Suprapubic skin (tissue), 4 donors: ENCODE measurements around the gene TMEM18. TPM values are rescaled to one million over a fixed set of nuclear protein-coding genes. Genes with fewer than 3 reads are reported as not detected.
A peak's percentile ranks its signal among the peaks of the same experiment; 100 is the strongest.

Experiments
- DNase-seq, 2 donors: peaks; one replicate each; pipeline ENCODE4 v3.0.0-alpha.2; 2019; ENCODE audit warnings: low spot score in 2 of 2
- H3K27ac ChIP-seq: fragments of 200-600 bp; sonication (generic); one replicate; pipeline ENCODE4 v1.5.1; 2019
- H3K27me3 ChIP-seq: fragments of 200-600 bp; sonication (generic); one replicate; pipeline ENCODE4 v1.5.1; 2019
- H3K36me3 ChIP-seq: fragments of 200-600 bp; sonication (generic); one replicate; pipeline ENCODE4 v1.5.1; 2019
- H3K4me1 ChIP-seq: fragments of 200-600 bp; sonication (generic); one replicate; pipeline ENCODE4 v1.5.1; 2019
- H3K4me3 ChIP-seq: fragments of 200-600 bp; sonication (generic); one replicate; pipeline ENCODE4 v1.5.1; 2019; ENCODE audit warnings: mild to moderate bottlenecking
- H3K9me3 ChIP-seq: fragments of 200-600 bp; sonication (generic); one replicate; pipeline ENCODE4 v1.5.1; 2019
- EP300 ChIP-seq: sonication (generic); formaldehyde crosslinking; IDR thresholded peaks from one replicate; pipeline ENCODE4 v1.6.1; 2017; ENCODE audit warnings: antibody characterized with exemption
- POLR2A ChIP-seq, 2 donors: fragments of 450-650 bp; IDR thresholded peaks; one replicate each; pipeline ENCODE4 v1.6.1; 2017; ENCODE audit warnings: antibody characterized with exemption in 2 of 2, mild to moderate bottlenecking in 2 of 2, moderate library complexity in 2 of 2
- POLR2AphosphoS5 ChIP-seq, 3 donors: sonication (generic); formaldehyde crosslinking; IDR thresholded peaks; one replicate each; pipeline ENCODE4 v1.6.1; 2017; ENCODE audit warnings: antibody characterized with exemption in 3 of 3
- WGBS: methylation state at CpG from one replicate; pipeline ENCODE4 v1.1.5; 2018; 5-methylcytosine and 5-hydroxymethylcytosine counted together
- total RNA-seq, 4 donors: library from RNA; depleted of rRNA; stranded (reverse); fragments of >200 nt; gene quantifications; one replicate each; pipeline ENCODE4 v1.1.0, GENCODE V29; 2016
- TF ChIP-seq, protein P1 (sequence below), 2 donors: fragments of 200-600 bp in 1 of 2; fragments of 450-650 bp in 1 of 2; sonication (generic) in 1 of 2; IDR thresholded peaks; one replicate each; pipeline ENCODE4 v1.5.1; 2016 to 2019; ENCODE audit warnings: antibody characterized with exemption in 2 of 2, mild to moderate bottlenecking in 1 of 2, moderate library complexity in 1 of 2

Gene TMEM18
- total RNA-seq, 4 donors from 2014 or later: 20.4 to 24.6 (median 22.0) TPM

DNA sequence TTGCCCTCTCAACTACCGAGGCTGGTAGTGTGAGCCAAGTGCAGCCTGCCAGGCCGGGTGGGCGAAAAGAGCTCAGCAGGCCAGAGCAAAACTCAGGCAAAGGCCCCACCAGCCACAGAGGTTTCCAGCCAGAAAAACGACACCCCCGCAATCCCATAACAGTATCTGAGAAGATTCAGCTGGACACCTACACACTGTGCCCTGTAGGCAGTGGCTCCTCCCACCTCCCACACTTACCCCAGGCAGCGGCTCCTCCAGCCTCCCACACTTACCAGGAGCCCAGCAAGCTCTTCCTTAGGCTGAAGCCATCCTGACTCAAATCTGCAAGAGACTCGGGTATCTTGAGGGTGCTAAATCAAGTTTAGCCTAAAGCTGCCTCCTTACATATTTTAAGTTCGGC lies 15.6 kb upstream of the TMEM18 start:
- WGBS: 79% methylated on average over 7 of the region's 8 CpGs
- Histone ChIP-seq H3K36me3 (no peaks in the 10 kb centered on the region), H3K4me3 (no peak overlapping the region), H3K9me3 (no peaks in the 10 kb centered on the region), H3K27me3 (no peaks in the 10 kb centered on the region), H3K27ac (no peak overlapping the region), H3K4me1 (peaks cover 19% of the 10 kb centered on the region)
- TF ChIP-seq POLR2A (IDR thresholded peaks at IDR 0.05): no peak
- no peak for TF ChIP-seq EP300
- TF ChIP-seq POLR2AphosphoS5 (IDR thresholded peaks at IDR 0.05): no peak
- TF ChIP-seq, protein P1, sequence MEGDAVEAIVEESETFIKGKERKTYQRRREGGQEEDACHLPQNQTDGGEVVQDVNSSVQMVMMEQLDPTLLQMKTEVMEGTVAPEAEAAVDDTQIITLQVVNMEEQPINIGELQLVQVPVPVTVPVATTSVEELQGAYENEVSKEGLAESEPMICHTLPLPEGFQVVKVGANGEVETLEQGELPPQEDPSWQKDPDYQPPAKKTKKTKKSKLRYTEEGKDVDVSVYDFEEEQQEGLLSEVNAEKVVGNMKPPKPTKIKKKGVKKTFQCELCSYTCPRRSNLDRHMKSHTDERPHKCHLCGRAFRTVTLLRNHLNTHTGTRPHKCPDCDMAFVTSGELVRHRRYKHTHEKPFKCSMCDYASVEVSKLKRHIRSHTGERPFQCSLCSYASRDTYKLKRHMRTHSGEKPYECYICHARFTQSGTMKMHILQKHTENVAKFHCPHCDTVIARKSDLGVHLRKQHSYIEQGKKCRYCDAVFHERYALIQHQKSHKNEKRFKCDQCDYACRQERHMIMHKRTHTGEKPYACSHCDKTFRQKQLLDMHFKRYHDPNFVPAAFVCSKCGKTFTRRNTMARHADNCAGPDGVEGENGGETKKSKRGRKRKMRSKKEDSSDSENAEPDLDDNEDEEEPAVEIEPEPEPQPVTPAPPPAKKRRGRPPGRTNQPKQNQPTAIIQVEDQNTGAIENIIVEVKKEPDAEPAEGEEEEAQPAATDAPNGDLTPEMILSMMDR (IDR thresholded peaks at IDR 0.05): no peak
- no peak for DNase-seq

DNA sequence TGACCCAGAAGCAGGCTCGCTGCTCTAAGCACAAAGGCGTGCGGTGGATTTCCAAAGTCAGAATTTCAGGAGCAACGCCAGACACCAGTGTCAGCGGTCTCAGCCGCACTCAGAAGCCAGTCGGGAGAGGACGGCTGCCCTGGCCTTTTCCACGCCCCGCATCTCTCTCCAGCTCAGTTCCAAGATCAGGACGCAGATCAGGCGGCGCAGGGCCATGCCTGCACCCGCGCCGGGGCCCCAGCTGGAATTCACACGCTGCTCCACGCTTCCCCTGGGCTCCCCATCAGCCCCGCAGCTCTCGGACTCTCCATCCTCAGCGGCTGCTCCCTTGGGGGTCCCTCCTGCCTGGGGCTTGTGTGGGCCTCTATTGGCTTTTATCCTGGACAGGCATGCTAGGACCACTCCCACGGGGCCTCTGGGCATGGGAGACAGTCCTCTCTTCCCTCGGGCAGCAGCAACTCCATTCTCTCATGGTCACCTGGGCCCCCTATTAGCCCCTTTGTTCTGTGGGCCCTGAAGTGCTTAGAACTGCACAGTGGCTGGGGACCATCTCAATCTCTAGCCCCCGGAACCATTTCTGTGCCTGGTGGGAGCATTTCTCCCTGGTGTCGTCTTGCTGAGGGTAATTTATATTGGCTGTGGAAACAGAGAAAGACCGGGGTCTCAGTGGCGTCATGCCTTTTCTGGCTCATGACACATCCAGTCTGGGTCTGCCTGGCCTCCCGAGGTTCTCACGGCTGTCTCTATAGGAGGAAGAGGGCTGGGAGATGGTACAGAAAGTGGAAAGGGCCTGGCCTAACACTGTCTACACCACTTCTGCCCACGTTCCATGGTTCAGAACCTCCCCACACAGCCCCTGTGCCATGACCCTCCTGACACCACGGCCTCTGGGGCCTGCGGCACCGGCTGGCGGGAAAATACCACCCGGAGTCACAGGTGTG lies 14.9 kb upstream of the TMEM18 start:
- no peak for DNase-seq
- peaks cover 15% of the 10 kb centered on the region for H3K4me1 ChIP-seq
- no peak overlapping the region for H3K4me3 ChIP-seq
- H3K9me3 ChIP-seq: no peaks in the 10 kb centered on the region
- TF ChIP-seq, protein P1 (IDR thresholded peaks at IDR 0.05): no peak
- TF ChIP-seq POLR2AphosphoS5 (IDR thresholded peaks at IDR 0.05) (no peak), POLR2A (IDR thresholded peaks at IDR 0.05) (no peak)
- 83% methylated on average over 26 of the region's 35 CpGs for WGBS
- no peak overlapping the region for H3K27ac ChIP-seq
- no peaks in the 10 kb centered on the region for H3K36me3 ChIP-seq
- no peaks in the 10 kb centered on the region for H3K27me3 ChIP-seq

DNA sequence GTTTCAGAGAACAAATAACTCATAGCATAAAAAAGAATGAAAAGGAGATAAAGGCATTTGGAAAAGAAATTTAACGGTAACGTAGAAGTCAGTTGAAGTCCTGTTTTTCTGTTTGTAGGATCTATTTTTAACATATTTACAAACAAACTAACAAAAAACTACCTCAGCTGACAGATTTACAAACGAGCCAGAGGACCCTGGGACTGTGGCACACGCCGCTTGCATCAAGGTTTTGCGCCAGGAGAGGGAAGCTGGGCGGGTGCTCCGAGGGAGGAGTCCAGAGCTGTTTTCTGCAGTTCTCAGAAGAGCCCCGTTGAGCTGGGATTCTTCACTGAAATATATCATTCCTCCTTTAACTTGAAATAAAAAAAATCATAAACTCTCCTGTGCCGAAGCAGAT lies 13.6 kb upstream of the TMEM18 start:
- H3K4me3 ChIP-seq: peak overlapping the region; percentile 16
- no peak for DNase-seq
- peaks cover 14% of the 10 kb centered on the region for H3K4me1 ChIP-seq
- WGBS: 70% methylated on average over 10 of the region's 10 CpGs
- peak overlapping the region; percentile 82 for H3K27ac ChIP-seq
- H3K9me3 ChIP-seq: no peaks in the 10 kb centered on the region
- no peaks in the 10 kb centered on the region for H3K27me3 ChIP-seq
- TF ChIP-seq, protein P1 (IDR thresholded peaks at IDR 0.05): no peak
- H3K36me3 ChIP-seq: no peaks in the 10 kb centered on the region

DNA sequence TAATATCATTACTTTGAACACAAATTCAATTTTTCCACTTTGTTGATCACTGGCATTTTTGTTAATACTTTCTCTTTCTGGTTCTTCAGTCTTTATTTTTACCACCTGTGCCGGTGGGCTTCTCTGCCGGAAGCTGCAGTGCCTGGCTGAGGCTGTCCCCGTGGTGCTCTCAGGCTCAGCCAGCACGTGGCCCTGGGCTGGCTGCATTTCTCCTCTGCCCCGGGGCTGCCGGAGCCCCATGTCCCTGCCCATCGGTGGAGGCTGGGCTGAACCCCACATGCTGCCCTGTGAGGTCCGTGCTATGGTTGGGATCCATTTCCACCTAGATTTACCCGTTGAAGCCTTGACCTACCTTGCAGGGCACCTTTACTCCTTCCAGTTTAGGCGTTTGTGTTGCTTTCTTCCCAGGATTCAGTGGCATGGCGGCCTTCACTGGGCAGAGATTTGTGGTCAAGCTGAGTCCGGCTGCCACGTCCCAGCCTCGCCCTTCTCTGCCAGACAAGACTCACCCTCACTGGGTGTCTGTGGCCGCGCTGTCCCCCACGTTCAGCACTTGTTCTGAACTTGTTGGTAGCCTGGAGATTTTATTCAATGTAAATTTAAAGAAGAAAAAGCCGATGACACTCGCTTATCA lies 12.8 kb upstream of the TMEM18 start:
- H3K9me3 ChIP-seq: no peaks in the 10 kb centered on the region
- peak overlapping the region; percentile 82 for H3K27ac ChIP-seq
- peak overlapping the region; percentile 16 for H3K4me3 ChIP-seq
- no peaks in the 10 kb centered on the region for H3K27me3 ChIP-seq
- peaks cover 8% of the 10 kb centered on the region for H3K4me1 ChIP-seq
- no peak for TF ChIP-seq EP300
- TF ChIP-seq POLR2AphosphoS5 (IDR thresholded peaks at IDR 0.05): no peak
- TF ChIP-seq, protein P1 (IDR thresholded peaks at IDR 0.05): no peak
- TF ChIP-seq POLR2A (IDR thresholded peaks at IDR 0.05): no peak
- 70% methylated on average over 18 of the region's 19 CpGs for WGBS
- no peak for DNase-seq
- no peaks in the 10 kb centered on the region for H3K36me3 ChIP-seq

DNA sequence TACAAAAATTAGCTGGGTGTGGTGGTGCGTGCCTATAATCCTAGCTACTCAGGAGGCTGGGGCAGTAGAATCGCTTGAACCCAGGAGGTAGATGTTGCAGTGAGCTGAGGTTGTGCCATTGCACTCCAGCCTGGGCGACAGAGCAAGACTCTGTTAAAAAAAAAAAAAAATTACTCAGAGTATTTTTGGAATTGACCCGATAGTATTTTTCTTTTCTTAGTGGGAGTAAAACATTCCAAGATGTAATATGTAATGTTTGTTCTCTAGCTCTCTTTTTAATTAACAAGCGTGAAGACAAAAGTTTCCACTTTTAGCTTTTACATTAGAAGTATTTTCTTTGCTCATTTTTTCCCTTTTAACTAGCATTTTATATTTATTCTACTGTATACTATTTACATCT lies 12.0 kb upstream of the TMEM18 start:
- 48% methylated on average over 5 of the region's 5 CpGs for WGBS
- no peak for TF ChIP-seq POLR2AphosphoS5 (IDR thresholded peaks at IDR 0.05)
- TF ChIP-seq POLR2A (IDR thresholded peaks at IDR 0.05): no peak
- TF ChIP-seq EP300: no peak
- TF ChIP-seq, protein P1 (IDR thresholded peaks at IDR 0.05): no peak
- no peak for DNase-seq

More for the DNA sequence above, 12.0 kb upstream of the TMEM18 start:
- H3K27ac ChIP-seq: peak overlapping the region; percentile 82
- no peaks in the 10 kb centered on the region for H3K36me3 ChIP-seq
- no peaks in the 10 kb centered on the region for H3K9me3 ChIP-seq
- no peak overlapping the region for H3K4me3 ChIP-seq
- peaks cover 5% of the 10 kb centered on the region for H3K4me1 ChIP-seq
- no peaks in the 10 kb centered on the region for H3K27me3 ChIP-seq
